ENCODE data around the gene EFCAB6.
"Not testable (repeated sequence)": the region's sequence is repeated elsewhere in the genome, so short reads cannot be mapped to it uniquely, and the experiment has no call there.

The EFCAB6 gene

DNA sequence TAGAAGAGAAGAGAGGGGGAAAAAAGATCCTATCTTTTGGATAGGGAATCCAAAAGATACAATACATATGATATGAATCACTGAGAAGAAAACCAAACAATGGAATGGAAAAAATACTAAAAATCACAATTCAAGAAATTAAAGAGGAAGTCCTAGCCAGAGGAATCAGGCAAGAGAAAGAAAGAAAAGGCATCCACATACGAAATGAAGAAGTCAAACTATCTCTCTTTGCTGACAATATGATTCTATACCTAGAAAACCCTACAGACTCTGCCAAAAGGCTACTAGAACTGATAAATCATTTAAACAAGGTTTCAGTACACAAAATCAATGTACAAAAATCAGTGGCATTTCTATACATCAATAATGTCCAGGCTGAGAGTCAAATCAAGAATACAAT is 91.4 kb downstream of the EFCAB6 start:
- no peak for DNase-seq (ENCODE audit: low read depth)

DNA sequence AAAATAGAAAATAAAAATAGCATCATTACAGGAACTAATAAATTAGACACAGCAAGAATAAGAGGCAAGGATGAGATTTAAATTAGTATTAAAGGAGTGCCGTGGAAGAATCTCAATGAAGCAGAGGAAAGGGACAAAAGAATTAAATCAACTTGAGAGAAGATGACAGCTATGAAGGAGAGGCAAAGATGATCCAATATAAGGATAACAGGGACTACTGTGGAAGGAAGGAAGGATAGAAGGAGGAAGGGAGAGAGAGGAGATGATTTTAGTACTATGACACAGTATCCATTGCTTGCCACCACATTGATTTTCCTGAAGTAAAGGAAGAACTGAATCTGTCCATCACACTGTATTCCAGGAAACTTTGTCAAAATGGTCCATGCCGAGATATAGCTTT is 98.0 kb downstream of the EFCAB6 start:
- DNase-seq (ENCODE audit: low read depth) = no peak

DNA sequence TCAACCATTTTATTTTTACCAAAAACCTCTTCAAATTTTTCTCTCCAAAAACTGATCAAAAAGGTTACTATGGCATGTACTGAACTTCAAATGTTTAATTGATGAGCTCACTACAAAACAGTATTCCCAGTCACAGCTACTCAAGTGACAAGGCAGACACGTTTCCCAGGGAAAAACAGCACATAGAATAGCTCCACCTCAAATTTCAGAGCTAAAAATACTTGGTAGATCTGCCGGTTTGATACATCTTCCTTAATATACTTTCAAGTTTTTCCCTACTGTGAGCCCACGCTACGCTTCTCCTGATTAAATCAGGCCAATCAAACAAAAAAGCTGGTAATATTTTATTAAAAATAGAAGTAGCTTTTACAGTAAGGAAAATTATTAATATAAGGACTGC is 100.4 kb downstream of the EFCAB6 start:
- no peak for DNase-seq (ENCODE audit: low read depth)

DNA sequence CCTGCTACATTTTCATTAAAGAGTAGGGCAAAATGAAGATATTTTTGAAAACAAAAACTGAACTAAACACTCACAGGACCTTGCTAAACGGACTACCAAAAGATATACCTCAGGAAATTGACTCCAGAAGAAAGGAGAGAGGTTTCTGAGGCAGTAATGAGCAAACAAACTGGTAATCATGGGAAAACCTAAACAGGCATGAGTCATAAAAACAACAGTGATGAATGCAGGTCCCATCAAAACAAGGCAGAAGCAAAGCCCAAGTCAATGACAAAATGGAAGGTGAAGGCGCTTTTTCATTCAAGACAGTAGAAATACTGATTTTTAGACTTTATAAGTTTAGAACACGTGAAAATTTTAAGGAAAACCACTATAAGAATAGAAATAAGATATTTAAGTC is 104.5 kb downstream of the EFCAB6 start:
- no peak for DNase-seq (ENCODE audit: low read depth)

DNA sequence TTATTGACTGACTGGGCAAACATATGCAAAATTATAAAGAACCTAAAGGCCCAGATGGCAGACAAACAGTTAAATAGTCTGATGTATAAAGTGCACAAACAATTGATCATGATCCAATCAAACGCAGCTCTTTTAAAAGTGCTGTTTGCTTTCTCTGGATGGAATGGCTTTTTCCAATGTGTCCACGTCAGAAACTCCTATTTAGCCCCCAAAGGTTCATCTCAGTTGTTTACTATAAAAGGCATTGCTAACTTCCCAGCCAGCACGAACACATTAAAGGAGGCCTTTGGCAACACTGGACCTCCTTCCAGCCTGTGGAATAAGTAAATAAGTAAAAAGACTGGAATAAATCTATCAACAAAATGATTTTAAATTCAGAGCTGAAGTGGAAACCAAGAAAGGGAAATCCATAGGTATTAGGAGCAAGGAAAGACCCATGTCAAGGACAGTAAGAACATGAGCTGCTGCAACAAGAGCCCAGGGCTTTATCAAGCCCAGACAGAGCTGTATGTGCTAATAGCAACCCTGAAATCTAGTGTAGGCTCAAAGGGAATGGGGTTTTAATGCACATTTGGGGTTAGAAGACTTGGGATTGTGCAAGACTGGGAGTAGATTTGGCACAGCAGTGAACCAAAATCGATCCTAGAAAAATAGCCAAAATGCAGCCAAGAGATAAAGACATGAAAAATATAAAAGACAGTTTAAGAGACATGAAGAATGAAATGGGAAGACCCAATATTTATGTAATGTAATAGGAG is 105.4 kb downstream of the EFCAB6 start:
- DNase-seq (ENCODE audit: low read depth) = no peak

DNA sequence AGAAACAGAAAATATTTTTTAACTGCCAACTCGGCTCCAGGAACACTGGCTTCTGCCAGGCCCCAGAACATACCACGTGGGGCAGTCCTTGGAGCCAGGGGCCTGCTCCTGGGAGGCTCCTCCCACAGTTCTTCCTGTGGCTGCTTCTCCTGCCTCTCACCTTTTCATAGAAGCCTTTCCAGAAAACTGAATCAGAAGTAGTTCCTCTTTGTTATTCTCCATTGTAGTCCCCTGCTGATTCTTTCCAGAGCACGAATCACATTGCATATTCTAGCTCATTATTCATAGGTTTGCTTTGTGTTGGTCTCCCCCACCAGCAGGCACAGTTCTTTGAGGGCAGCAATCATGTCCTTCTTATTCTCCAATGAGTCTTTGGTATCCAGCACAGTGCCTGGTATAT is 106.0 kb downstream of the EFCAB6 start:
- no peak for DNase-seq (ENCODE audit: low read depth)

DNA sequence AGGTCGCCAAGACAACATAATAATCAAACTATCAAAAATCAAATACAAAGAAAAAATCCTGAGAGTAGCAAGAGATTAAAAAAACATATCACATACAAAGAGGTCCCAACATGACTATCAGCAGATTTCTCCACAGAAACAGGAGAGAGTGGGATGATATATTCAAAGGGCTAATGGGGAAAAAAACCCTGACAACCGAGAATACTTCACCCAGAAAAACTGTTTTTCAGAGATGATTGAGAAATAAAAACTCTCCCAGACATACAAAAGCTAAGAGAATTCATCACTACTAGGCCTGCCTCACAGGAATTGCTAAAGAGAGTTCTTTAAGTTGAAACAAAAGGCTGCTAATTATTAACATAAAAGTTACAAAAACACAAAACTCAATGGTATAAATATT is 108.1 kb downstream of the EFCAB6 start:
- DNase-seq (ENCODE audit: low read depth) = no peak

DNA sequence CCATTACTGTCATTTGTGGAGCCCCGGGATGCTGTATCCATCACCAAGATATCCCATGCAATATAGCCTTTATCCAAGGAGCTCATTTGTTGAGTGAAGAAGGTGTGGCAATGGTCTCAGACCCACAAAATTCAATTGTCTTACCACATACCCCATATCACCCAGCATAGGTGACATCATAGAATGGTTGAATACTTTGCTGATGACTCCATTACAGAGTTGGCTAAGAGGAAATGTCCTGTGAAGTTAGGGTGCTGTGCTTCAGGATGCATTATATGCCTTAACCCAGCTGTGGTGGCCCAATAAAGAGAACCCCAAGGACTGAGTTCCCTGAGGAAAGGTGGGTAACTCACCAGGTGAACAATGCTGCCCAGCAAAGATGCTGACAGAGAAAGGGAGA is 113.7 kb downstream of the EFCAB6 start:
- no peak for DNase-seq (ENCODE audit: low read depth)

DNA sequence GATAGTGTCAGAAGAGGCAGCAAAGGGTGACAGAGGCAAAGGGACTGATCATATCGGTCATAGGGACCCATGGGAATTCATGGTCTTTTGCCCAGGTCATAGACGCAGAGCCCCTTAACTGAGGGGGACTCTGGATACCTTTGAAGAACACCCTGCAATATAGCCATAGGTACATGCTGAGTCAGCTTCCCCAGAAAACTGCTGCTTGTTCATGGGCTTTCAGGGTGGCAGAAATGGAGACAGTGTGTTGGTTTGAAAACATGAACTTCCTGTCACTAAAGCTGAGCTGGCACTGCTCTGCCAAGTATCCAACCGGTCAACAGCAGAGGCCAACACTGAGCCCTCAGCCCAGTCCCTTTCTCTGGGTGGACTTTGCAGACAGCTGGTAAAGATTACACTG is 114.2 kb downstream of the EFCAB6 start:
- DNase-seq (ENCODE audit: low read depth) = no peak

DNA sequence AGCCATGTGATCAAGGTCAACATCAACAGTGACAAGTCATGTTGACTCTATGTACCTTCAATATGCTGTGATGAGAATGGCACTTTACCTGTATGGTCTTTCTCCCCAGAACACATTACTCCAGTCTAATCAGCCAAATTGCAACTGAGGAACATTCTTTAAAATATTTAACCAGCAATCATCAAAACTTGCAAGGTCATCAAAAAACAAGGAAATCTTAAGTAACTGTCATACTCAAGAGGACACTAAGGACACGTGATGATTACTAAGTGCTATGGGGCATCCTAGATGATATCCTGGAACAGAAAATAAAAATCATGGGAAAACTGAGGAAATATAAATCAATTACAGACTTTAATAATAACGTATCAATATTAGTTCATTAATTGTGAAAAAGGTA is 118.9 kb downstream of the EFCAB6 start:
- DNase-seq (ENCODE audit: low read depth) = no peak

DNA sequence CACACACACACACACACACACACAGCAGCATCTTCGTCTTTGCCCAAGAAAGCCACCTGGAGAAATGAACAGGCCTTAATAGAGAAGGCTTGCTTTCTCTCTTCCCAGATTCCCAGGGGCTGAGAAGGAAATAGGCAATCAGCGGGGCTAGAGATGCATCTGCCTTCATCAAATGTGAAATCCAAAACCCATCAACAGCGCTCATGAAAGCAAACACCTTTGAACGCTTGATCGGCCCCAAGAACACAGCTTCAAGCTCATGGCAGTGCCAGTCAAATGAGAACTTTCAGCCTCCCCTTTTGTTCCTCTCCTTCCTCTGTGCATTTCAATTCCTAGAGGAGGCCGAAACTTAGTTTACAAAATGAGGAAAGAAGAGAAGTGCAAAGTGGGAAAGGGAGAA is 122.7 kb downstream of the EFCAB6 start:
- DNase-seq (ENCODE audit: low read depth) = no peak

DNA sequence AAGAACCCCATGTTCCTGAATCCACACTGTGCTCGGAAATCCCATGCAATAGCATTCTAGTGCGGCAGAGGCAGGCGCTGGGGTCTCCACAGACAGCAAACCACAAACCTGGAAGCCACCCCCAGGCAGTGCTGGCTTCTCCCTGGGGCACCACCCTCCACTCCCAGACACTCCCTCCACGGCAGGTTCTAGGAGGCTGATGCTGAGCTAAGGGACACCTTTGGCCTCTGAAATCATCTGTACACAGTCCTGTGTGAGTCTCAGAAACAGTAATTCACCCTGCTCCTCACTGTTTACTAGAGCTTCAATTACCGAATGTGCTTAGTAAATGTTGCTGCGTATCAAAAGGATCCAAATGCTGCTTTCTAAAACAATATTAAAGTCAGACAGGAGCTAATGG is 129.3 kb downstream of the EFCAB6 start:
- no peak for DNase-seq (ENCODE audit: low read depth)

DNA sequence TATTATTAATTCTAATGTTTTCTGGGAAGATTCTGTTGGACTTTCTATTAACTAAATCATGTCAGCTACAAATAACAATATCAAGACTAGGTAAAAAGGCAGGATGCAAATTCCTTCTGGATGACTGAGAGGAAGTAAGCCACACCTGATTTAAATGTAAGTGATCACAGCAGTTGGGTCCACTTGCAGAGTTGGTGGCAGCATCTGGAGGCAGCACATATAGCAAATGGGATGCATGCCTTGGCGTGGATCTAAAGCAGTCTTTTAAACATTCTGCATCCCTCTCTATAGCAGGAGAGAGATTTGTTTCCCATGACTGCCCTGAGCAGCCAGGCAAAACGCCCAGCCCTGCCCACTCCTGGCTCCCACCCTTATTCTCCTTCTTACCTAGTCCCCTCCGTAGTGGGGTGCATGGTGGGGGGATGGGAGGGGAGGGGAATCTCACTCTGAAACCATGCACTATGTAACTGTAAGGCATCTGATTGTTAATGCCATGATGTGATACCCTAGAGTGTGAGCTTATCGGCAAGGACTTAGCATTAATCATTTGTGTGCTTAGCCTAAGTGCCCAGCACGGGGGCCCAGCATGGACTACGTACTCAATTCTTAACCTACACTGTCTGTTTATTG is 130.3 kb downstream of the EFCAB6 start:
- DNase-seq (ENCODE audit: low read depth) = no peak

DNA sequence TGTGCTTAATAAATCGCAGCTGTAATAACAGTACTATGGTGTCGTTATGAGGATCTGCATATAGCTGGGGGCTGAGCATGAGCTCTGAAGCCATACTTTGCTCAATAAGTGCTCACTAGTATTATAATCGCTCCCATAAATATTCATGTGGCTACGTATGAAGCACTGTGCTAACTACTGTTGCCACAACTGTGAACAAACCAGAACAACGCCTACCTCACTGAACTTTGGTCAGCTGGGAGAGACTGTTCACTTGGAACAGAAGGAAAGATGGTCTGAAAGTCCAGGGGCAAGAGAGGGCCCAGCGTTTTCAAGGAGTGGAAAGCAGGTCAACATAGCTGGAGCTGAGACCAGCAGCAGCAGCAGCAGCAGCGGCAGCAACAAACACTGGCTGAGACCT is 141.6 kb downstream of the EFCAB6 start:
- DNase-seq (ENCODE audit: low read depth) = no peak

DNA sequence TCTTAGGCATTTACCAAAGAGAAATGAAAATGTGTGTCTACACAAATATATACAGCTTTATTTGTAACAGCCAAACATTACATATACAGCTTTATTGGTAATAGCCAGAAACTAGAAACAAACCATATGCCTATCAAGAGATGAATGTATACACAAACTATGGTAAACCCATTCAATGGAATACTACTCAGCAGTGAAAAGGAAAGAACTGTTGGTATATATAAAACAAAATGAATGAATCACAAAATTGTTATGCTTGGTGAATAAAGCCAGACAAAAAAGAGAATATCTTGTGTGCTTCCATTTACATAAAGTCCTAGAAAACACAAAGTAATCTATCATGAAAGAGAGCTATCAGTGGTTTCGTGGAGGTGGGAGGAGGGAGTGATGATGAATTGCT is 142.9 kb downstream of the EFCAB6 start:
- DNase-seq (ENCODE audit: low read depth) = no peak

DNA sequence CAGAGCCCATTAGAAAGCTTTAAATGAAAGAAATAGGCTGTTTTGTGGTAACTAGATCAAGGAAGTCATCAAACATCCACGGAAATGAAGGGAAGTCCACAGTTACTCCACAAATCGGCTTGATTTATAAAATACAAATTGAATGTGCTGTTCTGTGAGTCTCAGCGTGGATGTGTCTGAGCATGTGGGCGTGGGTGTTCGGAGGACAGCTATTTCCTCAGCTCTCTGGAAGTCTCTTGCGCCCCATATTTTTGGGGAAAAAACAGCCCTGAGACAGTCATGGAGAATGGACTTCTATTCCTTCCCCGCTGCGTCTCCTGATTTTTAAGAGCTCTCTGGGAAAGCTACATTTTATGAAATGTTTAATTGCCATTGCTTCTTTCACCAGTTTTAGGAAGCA is 144.4 kb downstream of the EFCAB6 start:
- no peak for DNase-seq (ENCODE audit: low read depth)

DNA sequence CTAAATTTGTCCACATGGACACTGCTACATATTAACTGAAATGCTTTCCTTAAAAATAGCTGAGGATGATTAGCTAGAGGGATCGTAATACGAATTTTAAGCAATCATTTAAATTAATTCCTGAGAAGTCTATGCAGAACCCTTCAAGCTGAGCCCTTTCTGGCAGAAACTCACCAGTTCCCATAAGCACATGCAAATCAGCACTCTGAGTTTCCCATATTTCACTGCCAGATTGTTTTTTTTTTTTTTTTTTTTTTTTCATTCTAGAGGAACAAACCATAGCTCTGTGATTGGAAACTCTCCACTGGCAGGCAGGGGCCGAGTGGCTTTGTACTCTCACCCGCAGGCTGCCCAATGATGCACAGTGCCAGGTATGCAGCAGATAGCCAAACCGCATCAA is 145.6 kb downstream of the EFCAB6 start:
- DNase-seq (ENCODE audit: low read depth) = no peak

DNA sequence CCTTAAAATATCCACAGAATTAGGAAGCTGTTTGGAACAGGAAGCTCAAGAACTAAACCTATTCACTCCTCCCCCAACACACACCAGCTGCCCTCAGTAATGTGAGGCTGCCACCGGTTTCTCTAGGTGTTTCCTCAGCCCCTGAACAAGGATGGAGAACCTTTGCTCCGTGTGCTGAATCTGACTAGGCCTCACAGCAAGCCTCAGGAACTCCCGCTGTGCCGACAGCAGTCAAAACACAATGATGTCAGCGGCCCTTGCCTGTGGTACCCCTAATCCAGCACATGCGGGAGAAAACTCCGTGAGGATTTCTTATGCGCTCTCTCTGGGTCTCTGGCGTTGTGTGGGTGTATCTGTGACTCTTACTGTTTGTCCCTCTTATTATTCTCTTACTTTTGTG is 153.3 kb downstream of the EFCAB6 start:
- no peak for DNase-seq (ENCODE audit: low read depth)

DNA sequence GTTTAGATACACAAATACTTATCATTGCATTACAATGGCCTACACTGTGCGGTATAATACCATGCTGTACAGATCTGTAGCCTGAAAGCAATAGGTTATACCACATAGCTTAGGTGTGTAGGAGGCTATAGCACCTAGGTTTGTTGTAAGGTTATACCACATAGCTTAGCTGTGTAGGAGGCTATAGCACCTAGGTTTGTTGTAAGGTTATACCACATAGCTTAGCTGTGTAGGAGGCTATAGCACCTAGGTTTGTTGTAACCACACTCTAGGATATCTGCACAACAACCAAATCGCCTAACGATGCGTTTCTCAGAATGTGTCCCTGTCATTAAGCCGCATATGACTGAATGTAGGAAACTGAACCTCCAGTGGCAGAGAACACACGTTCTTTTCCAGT is 155.5 kb downstream of the EFCAB6 start:
- DNase-seq (ENCODE audit: low read depth) = not testable (repeated sequence)

DNA sequence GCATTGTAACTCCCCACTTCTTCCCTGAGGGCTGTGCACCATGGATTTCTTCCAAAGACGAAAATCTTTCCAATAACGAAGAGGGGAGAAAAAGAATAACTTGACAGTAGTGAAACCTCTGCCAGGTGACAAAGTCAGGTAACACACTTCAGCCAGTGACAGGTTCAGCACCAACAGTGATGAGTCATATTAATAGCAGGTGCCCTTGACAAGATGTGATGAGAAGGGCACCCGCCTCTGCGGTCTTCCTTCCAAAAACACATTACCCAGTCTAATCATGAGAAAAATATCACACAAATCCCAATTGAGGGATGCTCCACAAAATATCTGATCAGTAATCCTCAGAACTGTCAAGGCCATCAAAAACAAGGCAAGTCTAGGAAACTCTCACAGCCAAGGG is 157.8 kb downstream of the EFCAB6 start:
- DNase-seq (ENCODE audit: low read depth) = no peak

DNA sequence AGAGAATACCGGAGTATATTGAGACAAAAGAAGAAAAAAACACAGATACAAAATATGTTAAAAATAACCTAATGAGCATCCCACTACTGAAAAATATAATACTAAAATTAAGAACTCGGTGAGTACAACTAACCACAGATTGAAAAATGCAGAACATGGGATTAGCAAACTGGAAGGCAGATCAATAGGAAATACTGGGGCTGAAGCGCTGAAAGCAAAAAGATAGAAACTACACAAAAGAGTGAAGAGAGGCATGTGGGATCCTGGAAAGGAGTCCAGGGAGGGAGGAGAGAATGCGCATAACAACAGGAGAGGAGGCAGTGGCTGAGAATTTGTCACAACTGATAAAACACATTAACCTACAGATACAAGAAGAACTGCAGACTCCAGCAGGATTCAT is 159.3 kb downstream of the EFCAB6 start:
- no peak for DNase-seq (ENCODE audit: low read depth)

DNA sequence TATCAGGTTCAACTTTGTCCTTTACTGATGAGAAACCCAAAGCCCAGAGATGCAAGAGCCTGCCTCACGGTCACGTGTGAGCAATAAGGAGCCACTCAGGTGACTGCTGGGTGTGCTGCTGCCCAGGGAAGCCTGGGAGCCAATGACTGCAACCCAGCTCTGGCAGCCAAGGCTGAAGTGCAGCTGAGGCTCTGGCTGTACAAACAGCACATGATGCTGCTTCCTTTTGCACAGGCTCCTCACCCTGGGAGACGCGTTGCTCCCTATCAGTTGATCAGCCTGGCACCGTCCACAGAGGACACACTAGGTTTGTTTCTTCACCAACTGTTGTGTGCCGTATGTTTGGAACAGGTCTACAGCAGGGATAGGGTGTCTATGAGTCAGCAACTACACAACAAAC is 168.7 kb downstream of the EFCAB6 start:
- no peak for DNase-seq (ENCODE audit: low read depth)

DNA sequence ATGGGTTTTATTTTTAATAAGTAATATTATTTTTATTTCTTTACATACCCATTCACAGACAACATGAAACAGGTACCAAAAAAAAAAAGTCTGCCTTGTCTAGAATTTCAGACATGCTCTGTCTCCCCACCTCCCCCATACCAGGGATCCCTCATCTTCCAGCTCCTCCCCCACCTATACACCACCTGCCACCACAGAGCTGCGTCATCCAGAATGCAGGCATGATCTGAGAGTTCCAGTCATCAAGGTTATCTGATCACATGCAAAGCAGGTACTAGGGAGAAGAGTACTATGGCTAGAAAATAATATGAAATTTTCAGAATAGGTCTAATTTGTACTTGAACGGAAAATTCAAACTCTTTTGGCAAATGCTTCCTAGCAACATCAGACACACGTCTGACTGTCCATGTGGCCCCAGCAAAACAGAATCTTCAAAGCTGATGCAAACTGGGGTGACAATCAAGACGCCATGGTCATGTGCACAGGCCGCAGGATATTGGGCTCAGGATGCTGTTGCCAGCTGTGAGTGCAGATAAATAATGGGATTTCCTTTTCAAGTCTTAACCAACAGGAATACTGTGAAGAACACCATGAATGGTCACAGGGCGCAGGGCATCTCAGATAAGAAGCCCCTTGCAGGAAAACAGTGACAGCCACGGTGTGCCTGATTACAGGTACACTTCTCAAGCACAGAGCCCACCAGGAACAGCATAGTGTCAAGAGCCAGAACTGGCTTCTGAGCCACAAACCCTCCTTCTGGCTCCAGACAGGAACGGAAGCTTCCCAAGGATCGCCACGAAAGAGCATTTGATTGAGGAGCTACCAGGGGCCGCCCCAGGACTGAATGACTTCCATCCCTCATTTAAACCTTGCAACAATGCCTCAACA is 169.5 kb downstream of the EFCAB6 start:
- no peak for DNase-seq (ENCODE audit: low read depth)

Measured in amniotic epithelial cell (primary cell).